HEK293 (cell line): ENCODE data around the gene NDUFA3.
A peak's percentile ranks its signal among the peaks of the same experiment; 100 is the strongest.

Experiments
- CTCF ChIA-PET: fragments of 350-600 bp; formaldehyde crosslinking; extraction: SDS; loops from one replicate; lab custom pipeline; 2021; ENCODE audit warnings: antibody characterized with exemption; lab: Yijun Ruan, JAX
- POLR2A ChIA-PET: fragments of 300-600 bp; formaldehyde crosslinking; extraction: SDS; loops from one replicate; lab custom pipeline; 2020; ENCODE audit warnings: antibody characterized with exemption, inconsistent platforms; lab: Yijun Ruan, JAX
- H3K27ac ChIP-seq: fragments of 200-500 bp; sonication (Bioruptor generic); 2 replicates; pipeline ENCODE4 v1.5.1; 2014; ENCODE audit warnings: low read depth, low read length, control low read depth, inconsistent platforms; ENCODE audit errors: extremely low read depth
- H3K36me3 ChIP-seq, 2 experiments: fragments of 200-500 bp in 1 of 2; sonication (Bioruptor generic) in 1 of 2; 1 replicate in 1 of 2; 2 replicates in 1 of 2; pipeline ENCODE4 v1.5.1; 2014 to 2017; ENCODE audit warnings: inconsistent platforms in 2 of 2, low read length in 2 of 2; ENCODE audit not compliant: control insufficient read depth in 2 of 2, insufficient read depth in 1 of 2
- H3K4me1 ChIP-seq: fragments of 200-500 bp; sonication (Bioruptor generic); 2 replicates; pipeline ENCODE4 v1.5.1; 2014; ENCODE audit warnings: mild to moderate bottlenecking, low read length, inconsistent platforms; ENCODE audit not compliant: control insufficient read depth, insufficient read depth
- H3K4me3 ChIP-seq: 2 replicates; pipeline ENCODE4 v1.5.1; 2011; ENCODE audit warnings: low read depth, mild to moderate bottlenecking, control low read depth, low read length, moderate library complexity
- H3K9me3 ChIP-seq: fragments of 200-500 bp; sonication (Bioruptor generic); 2 replicates; pipeline ENCODE4 v1.5.1; 2014; ENCODE audit warnings: low read depth, low read length, inconsistent platforms; ENCODE audit not compliant: control insufficient read depth, insufficient read depth
- HOXD13 ChIP-seq: sonication (generic); formaldehyde crosslinking; IDR thresholded peaks from 2 replicates; pipeline ENCODE4 v1.8.0; 2022; ENCODE audit warnings: missing genetic modification reagents, borderline replicate concordance
- SCRT1 ChIP-seq: fragments of 450-650 bp; formaldehyde crosslinking; IDR thresholded peaks from 2 replicates; pipeline ENCODE4 v1.5.1; 2016; ENCODE audit warnings: missing biosample characterization, missing genetic modification characterization, borderline replicate concordance
- SCRT2 ChIP-seq: fragments of 450-650 bp; formaldehyde crosslinking; IDR thresholded peaks from 2 replicates; pipeline ENCODE4 v1.5.1; 2016; ENCODE audit warnings: missing biosample characterization, missing genetic modification characterization
- SP2 ChIP-seq: fragments of 450-650 bp; formaldehyde crosslinking; IDR thresholded peaks from 2 replicates; pipeline ENCODE4 v1.5.1; 2016; ENCODE audit warnings: missing biosample characterization, missing genetic modification characterization
- SP3 ChIP-seq: fragments of 450-650 bp; formaldehyde crosslinking; IDR thresholded peaks from 2 replicates; pipeline ENCODE4 v1.5.1; 2016; ENCODE audit warnings: missing biosample characterization, missing genetic modification characterization
- YY2 ChIP-seq: fragments of 450-650 bp; formaldehyde crosslinking; IDR thresholded peaks from 2 replicates; pipeline ENCODE4 v1.5.1; 2016; ENCODE audit warnings: missing biosample characterization, missing genetic modification characterization
- ZBTB20 ChIP-seq: fragments of 450-650 bp; formaldehyde crosslinking; IDR thresholded peaks from 2 replicates; pipeline ENCODE4 v1.5.1; 2016; ENCODE audit warnings: missing biosample characterization, missing genetic modification characterization
- ZBTB21 ChIP-seq: fragments of 450-650 bp; formaldehyde crosslinking; IDR thresholded peaks from 2 replicates; pipeline ENCODE4 v1.5.1; 2017; ENCODE audit warnings: missing biosample characterization, missing genetic modification characterization
- ZBTB8A ChIP-seq: fragments of 450-650 bp; formaldehyde crosslinking; IDR thresholded peaks from 2 replicates; pipeline ENCODE4 v1.5.1; 2016; ENCODE audit warnings: missing biosample characterization, missing genetic modification characterization
- ZFP41 ChIP-seq: fragments of 450-650 bp; formaldehyde crosslinking; IDR thresholded peaks from 2 replicates; pipeline ENCODE4 v1.5.1; 2016; ENCODE audit warnings: missing biosample characterization, missing genetic modification characterization, borderline replicate concordance
- ZNF121 ChIP-seq: fragments of 450-650 bp; formaldehyde crosslinking; IDR thresholded peaks from 2 replicates; pipeline ENCODE4 v1.5.1; 2016; ENCODE audit warnings: missing biosample characterization, missing genetic modification characterization
- ZNF175 ChIP-seq: fragments of 450-650 bp; formaldehyde crosslinking; IDR thresholded peaks from 2 replicates; pipeline ENCODE4 v1.5.1; 2016; ENCODE audit warnings: missing biosample characterization, missing genetic modification characterization
- ZNF184 ChIP-seq: fragments of 450-650 bp; IDR thresholded peaks from 2 replicates; pipeline ENCODE4 v1.5.1; 2018; ENCODE audit warnings: missing biosample characterization, mild to moderate bottlenecking, missing genetic modification characterization
- ZNF214 ChIP-seq: fragments of 450-650 bp; formaldehyde crosslinking; IDR thresholded peaks from 2 replicates; pipeline ENCODE4 v1.5.1; 2017; ENCODE audit warnings: missing biosample characterization, mild to moderate bottlenecking, missing genetic modification characterization, borderline replicate concordance
- ZNF280D ChIP-seq: fragments of 450-650 bp; formaldehyde crosslinking; IDR thresholded peaks from 2 replicates; pipeline ENCODE4 v1.5.1; 2016; ENCODE audit warnings: missing biosample characterization, missing genetic modification characterization
- ZNF341 ChIP-seq: fragments of 450-650 bp; formaldehyde crosslinking; IDR thresholded peaks from 2 replicates; pipeline ENCODE4; 2016; ENCODE audit warnings: low read depth, missing biosample characterization, missing genetic modification characterization
- ZNF350 ChIP-seq: fragments of 450-650 bp; formaldehyde crosslinking; IDR thresholded peaks from 2 replicates; pipeline ENCODE4 v1.5.0; 2017; ENCODE audit warnings: missing biosample characterization, mild to moderate bottlenecking, missing genetic modification characterization
- ZNF354C ChIP-seq: fragments of 450-650 bp; formaldehyde crosslinking; IDR thresholded peaks from 2 replicates; pipeline ENCODE4 v1.5.1; 2016; ENCODE audit warnings: missing biosample characterization, missing genetic modification characterization, low read depth, borderline replicate concordance
- ZNF404 ChIP-seq: fragments of 450-650 bp; formaldehyde crosslinking; IDR thresholded peaks from 2 replicates; pipeline ENCODE4 v1.5.1; 2017; ENCODE audit warnings: missing biosample characterization, missing genetic modification characterization
- ZNF433 ChIP-seq: fragments of 450-650 bp; formaldehyde crosslinking; IDR thresholded peaks from 2 replicates; pipeline ENCODE4 v1.5.1; 2016; ENCODE audit warnings: missing biosample characterization, missing genetic modification characterization, low read depth
- ZNF560 ChIP-seq: fragments of 450-650 bp; formaldehyde crosslinking; IDR thresholded peaks from 2 replicates; pipeline ENCODE4 v1.5.1; 2017; ENCODE audit warnings: missing biosample characterization, missing genetic modification characterization, borderline replicate concordance
- ZNF692 ChIP-seq: fragments of 450-650 bp; formaldehyde crosslinking; IDR thresholded peaks from 2 replicates; pipeline ENCODE4 v1.5.1; 2016; ENCODE audit warnings: missing biosample characterization, missing genetic modification characterization
- TF ChIP-seq, protein P1 (sequence below): fragments of 450-650 bp; formaldehyde crosslinking; conservative IDR thresholded peaks from 2 replicates; pipeline ENCODE4 v1.5.1; 2016; ENCODE audit warnings: low read depth, missing biosample characterization, missing genetic modification characterization
- TF ChIP-seq, protein P2 (sequence below): fragments of 450-650 bp; formaldehyde crosslinking; IDR thresholded peaks from 2 replicates; pipeline ENCODE4 v1.5.1; 2016; ENCODE audit warnings: missing biosample characterization, missing genetic modification characterization

Gene NDUFA3

DNA sequence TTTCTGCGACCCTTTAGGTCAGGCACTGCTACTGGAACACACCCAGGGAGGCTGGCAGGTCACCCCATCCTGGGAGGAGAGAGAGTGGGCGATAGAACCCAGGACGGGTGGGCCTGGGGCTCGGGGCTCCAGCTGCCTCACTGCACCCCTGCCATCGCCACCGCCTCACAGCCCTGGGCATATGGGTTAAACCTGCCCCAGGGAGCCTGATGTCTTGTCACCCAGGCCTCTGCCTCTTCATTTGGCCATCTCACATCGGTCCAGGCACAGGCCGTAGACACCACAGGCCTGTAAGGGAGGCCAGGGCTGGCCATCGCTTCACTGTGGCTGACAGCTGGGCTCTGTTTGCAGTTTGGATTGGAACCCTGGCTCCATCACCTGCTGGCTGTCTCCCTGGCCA, 23.1 kb downstream of the NDUFA3 start:
- no peak for TF ChIP-seq ZBTB21 (tag by site-specific recombination)
- TF ChIP-seq ZBTB8A (tag by site-specific recombination): no peak
- no peak for TF ChIP-seq ZNF341 (tag by site-specific recombination)
- no peak for TF ChIP-seq SP2 (tag by site-specific recombination)
- no peak for TF ChIP-seq ZNF175
- no peak for TF ChIP-seq SP3 (tag by site-specific recombination)
- TF ChIP-seq ZNF280D: no peak
- TF ChIP-seq ZNF121: no peak
- no peak for TF ChIP-seq ZNF433
- TF ChIP-seq YY2 (tag by site-specific recombination): no peak
- no peaks in the 10 kb centered on the region for H3K9me3 ChIP-seq
- CTCF ChIA-PET: interaction anchor here (0.6 kb wide), 1 partner anchor 28 kb away, joined by 3 read pairs; no protein-coding TSS in a partner anchor
- H3K4me3 ChIP-seq: no peak overlapping the region
- POLR2A ChIA-PET: interaction anchor here (1.1 to 6.2 kb wide), 2 partner anchors 11 kb away, joined by 5 to 37 read pairs; partner anchors contain the start of genes CNOT3, PRPF31 and TFPT
- H3K4me1 ChIP-seq: no peaks in the 10 kb centered on the region
- no peak overlapping the region for H3K27ac ChIP-seq
- H3K36me3 ChIP-seq: peaks cover 12 to 89% of the 10 kb centered on the region in 2 experiments; a peak in 2 of 3 replicates

DNA sequence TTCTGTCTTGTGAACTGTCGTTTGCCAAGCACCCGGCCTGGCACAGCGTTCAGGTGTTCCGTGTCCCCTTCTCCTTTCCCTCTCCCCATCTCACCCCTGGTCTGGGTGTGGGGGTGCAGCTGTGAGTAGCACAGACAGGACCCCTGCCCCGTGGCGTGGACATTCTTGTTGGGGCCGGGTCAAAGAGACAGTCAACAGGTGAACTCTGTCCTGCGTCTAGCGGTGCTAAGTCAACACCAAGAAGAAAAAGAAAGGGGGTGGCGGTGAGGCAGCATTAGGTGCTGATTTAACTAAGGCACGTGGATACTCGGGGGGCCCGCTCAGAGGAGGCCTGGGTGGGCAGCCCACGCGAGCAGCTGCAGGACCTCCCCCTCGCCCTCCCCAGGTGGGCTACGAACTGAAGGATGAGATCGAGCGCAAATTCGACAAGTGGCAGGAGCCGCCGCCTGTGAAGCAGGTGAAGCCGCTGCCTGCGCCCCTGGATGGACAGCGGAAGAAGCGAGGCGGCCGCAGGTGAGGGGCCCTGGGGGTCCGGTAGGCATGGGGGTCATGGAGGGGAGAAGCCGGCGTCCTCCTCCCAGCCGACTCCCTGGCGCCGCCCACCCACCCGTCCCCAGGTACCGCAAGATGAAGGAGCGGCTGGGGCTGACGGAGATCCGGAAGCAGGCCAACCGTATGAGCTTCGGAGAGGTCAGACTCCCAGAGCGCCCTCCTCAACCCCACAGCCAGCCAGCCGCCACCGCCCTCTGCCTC, 25.2 kb downstream of the NDUFA3 start:
- H3K9me3 ChIP-seq: no peaks in the 10 kb centered on the region
- H3K27ac ChIP-seq: no peak overlapping the region
- POLR2A ChIA-PET: interaction anchor here (0.6 to 6.2 kb wide), 2 partner anchors 9 to 244 kb away, joined by 3 to 37 read pairs; partner anchors contain the start of gene CNOT3
- TF ChIP-seq, protein P1, sequence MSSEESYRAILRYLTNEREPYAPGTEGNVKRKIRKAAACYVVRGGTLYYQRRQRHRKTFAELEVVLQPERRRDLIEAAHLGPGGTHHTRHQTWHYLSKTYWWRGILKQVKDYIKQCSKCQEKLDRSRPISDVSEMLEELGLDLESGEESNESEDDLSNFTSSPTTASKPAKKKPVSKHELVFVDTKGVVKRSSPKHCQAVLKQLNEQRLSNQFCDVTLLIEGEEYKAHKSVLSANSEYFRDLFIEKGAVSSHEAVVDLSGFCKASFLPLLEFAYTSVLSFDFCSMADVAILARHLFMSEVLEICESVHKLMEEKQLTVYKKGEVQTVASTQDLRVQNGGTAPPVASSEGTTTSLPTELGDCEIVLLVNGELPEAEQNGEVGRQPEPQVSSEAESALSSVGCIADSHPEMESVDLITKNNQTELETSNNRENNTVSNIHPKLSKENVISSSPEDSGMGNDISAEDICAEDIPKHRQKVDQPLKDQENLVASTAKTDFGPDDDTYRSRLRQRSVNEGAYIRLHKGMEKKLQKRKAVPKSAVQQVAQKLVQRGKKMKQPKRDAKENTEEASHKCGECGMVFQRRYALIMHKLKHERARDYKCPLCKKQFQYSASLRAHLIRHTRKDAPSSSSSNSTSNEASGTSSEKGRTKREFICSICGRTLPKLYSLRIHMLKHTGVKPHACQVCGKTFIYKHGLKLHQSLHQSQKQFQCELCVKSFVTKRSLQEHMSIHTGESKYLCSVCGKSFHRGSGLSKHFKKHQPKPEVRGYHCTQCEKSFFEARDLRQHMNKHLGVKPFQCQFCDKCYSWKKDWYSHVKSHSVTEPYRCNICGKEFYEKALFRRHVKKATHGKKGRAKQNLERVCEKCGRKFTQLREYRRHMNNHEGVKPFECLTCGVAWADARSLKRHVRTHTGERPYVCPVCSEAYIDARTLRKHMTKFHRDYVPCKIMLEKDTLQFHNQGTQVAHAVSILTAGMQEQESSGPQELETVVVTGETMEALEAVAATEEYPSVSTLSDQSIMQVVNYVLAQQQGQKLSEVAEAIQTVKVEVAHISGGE (tag by site-specific recombination): no peak
- peak; percentile 78 for TF ChIP-seq SCRT2 (tag by site-specific recombination)
- peak; percentile 58; the same call in 1 of the 2 replicates for TF ChIP-seq SCRT1 (tag by site-specific recombination)
- no peak for TF ChIP-seq ZNF214
- no peak for TF ChIP-seq ZNF350 (tag by site-specific recombination)
- CTCF ChIA-PET: interaction anchor here (0.5 kb wide), 1 partner anchor 1314 kb away, joined by 3 read pairs; no protein-coding TSS in a partner anchor
- no peaks in the 10 kb centered on the region for H3K4me1 ChIP-seq
- H3K4me3 ChIP-seq: no peak overlapping the region
- peaks cover 17 to 84% of the 10 kb centered on the region in 2 experiments for H3K36me3 ChIP-seq

DNA sequence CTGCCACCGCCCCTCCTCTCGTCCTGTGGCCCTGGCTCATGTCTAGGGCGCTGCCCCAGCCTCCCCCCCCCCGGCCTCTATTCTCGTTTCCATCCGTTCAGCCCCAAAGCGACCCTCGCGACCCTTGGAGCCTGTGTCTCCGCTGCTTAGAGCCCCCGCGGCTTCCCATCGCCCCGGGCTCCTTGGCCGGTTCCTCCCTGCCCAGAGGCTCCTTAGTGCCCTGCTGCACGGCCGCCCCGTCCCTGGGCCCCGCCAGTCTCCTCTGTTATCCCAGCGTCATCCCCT, 25.7 kb downstream of the NDUFA3 start:
- Histone ChIP-seq H3K4me3 (no peak overlapping the region), H3K36me3 (peaks cover 17 to 79% of the 10 kb centered on the region in 2 experiments), H3K4me1 (no peaks in the 10 kb centered on the region), H3K9me3 (no peaks in the 10 kb centered on the region), H3K27ac (no peak overlapping the region)
- POLR2A ChIA-PET: interaction anchor here (0.6 to 6.2 kb wide), 2 partner anchors 9 to 244 kb away, joined by 3 to 37 read pairs; partner anchors contain the start of gene CNOT3
- CTCF ChIA-PET: interaction anchor here (0.5 kb wide), 1 partner anchor 1313 kb away, joined by 3 read pairs; no protein-coding TSS in a partner anchor
- no peak for TF ChIP-seq ZNF354C
- TF ChIP-seq ZBTB20: no peak
- no peak for TF ChIP-seq ZFP41 (tag by site-specific recombination)
- TF ChIP-seq ZNF184 (tag by site-specific recombination): no peak
- TF ChIP-seq, protein P2, sequence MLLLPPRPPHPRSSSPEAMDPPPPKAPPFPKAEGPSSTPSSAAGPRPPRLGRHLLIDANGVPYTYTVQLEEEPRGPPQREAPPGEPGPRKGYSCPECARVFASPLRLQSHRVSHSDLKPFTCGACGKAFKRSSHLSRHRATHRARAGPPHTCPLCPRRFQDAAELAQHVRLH (tag by site-specific recombination): no peak
- no peak for TF ChIP-seq ZNF560 (tag by site-specific recombination)
- TF ChIP-seq HOXD13 (CRISPR knock-in tag): no peak
- no peak for TF ChIP-seq ZNF692
- TF ChIP-seq ZNF404 (tag by site-specific recombination): no peak
